IMR-90 (cell line): Measurements from ENCODE around the gene PNPLA1. TPM values are rescaled to one million over a fixed set of nuclear protein-coding genes. Genes with fewer than 3 reads are reported as not detected.

ENCODE experiments used
- ATAC-seq: fragments of 200-7000 bp; cut with Tn5 transposase; 2 replicates; pipeline ENCODE4 v1.9.1; 2020; ENCODE audit warnings: low read depth, mild to moderate bottlenecking, moderate library complexity
- BruUV-seq: library from RNA; stranded (reverse); fragments of 400-500 nt; replicated peaks from 2 replicates; lab custom pipeline; 2021; lab: Mats Ljungman, UMichigan
- CTCF ChIA-PET: fragments of 300-600 bp; formaldehyde crosslinking; extraction: SDS; loops from one replicate; lab custom pipeline; 2021; ENCODE audit warnings: antibody characterized with exemption; lab: Yijun Ruan, JAX
- POLR2A ChIA-PET: fragments of 300-600 bp; sonication (Branson Sonifier 250); formaldehyde crosslinking; loops from one replicate; lab custom pipeline; 2022; ENCODE audit warnings: antibody characterized with exemption; ENCODE audit not compliant: unreplicated experiment; lab: Charles Lee
- DNase-seq: peaks from one replicate; pipeline ENCODE4 v3.0.0; 2013
- H2AFZ ChIP-seq: replicated peaks from 2 replicates; pipeline ENCODE3; 2013; ENCODE audit warnings: low read length, mild to moderate bottlenecking; ENCODE audit not compliant: poor library complexity
- H2AK5ac ChIP-seq: 2 replicates; pipeline ENCODE4 v1.6.1; 2013; ENCODE audit warnings: low read depth, low read length, inconsistent platforms
- H2AK9ac ChIP-seq: replicated peaks from 2 replicates; pipeline ENCODE3; 2013; ENCODE audit warnings: mild to moderate bottlenecking, low read depth, low read length, moderate library complexity; ENCODE audit not compliant: poor library complexity
- H2BK120ac ChIP-seq: 2 replicates; pipeline ENCODE4 v1.6.1; 2013; ENCODE audit warnings: low read depth, low read length, inconsistent platforms
- H2BK15ac ChIP-seq: 3 replicates; pipeline ENCODE4 v1.6.1; 2013; ENCODE audit warnings: low read depth, low read length, inconsistent platforms
- H2BK20ac ChIP-seq: 2 replicates; pipeline ENCODE4 v1.6.1; 2013; ENCODE audit warnings: low read depth, mild to moderate bottlenecking, inconsistent platforms, low read length, moderate library complexity
- H2BK5ac ChIP-seq: 2 replicates; pipeline ENCODE4 v1.6.1; 2013; ENCODE audit warnings: mild to moderate bottlenecking, low read depth, low read length, inconsistent platforms; ENCODE audit not compliant: poor library complexity, severe bottlenecking
- H3K14ac ChIP-seq: replicated peaks from 2 replicates; pipeline ENCODE4 v1.6.1; 2013; ENCODE audit warnings: low read depth, low read length, inconsistent platforms
- H3K18ac ChIP-seq: 2 replicates; pipeline ENCODE4 v1.6.1; 2013; ENCODE audit warnings: low read depth, low read length, control low read depth
- H3K23ac ChIP-seq: 2 replicates; pipeline ENCODE4 v1.6.1; 2013; ENCODE audit warnings: low read depth, low read length, inconsistent platforms
- H3K27ac ChIP-seq: 2 replicates; pipeline ENCODE4 v1.5.1; 2013; ENCODE audit warnings: mild to moderate bottlenecking, control low read depth, low read length; ENCODE audit not compliant: insufficient read depth
- H3K27me3 ChIP-seq: 2 replicates; pipeline ENCODE4 v1.6.1; 2013; ENCODE audit warnings: low read length; ENCODE audit not compliant: control insufficient read depth, insufficient read depth
- H3K36me3 ChIP-seq: 2 replicates; pipeline ENCODE4 v1.6.1; 2013; ENCODE audit warnings: low read length, mixed read lengths; ENCODE audit not compliant: control insufficient read depth, insufficient read depth
- H3K4ac ChIP-seq: 2 replicates; pipeline ENCODE4 v1.6.1; 2013; ENCODE audit warnings: low read depth, low read length, inconsistent platforms
- H3K4me1 ChIP-seq: 2 replicates; pipeline ENCODE4 v1.6.1; 2013; ENCODE audit warnings: low read length, mixed read lengths; ENCODE audit not compliant: control insufficient read depth, insufficient read depth
- H3K4me2 ChIP-seq: 2 replicates; pipeline ENCODE4 v1.6.1; 2013; ENCODE audit warnings: low read depth, mild to moderate bottlenecking, control low read depth, low read length, moderate library complexity
- H3K4me3 ChIP-seq: 2 replicates; pipeline ENCODE4 v1.5.1; 2013; ENCODE audit warnings: low read depth, mild to moderate bottlenecking, control low read depth, low read length, moderate library complexity; ENCODE audit not compliant: insufficient read depth
- H3K56ac ChIP-seq: 2 replicates; pipeline ENCODE4 v1.6.1; 2013; ENCODE audit warnings: low read length, inconsistent platforms; ENCODE audit not compliant: insufficient read depth; ENCODE audit errors: extremely low read depth
- H3K79me1 ChIP-seq, 2 experiments: 2 replicates each; pipeline ENCODE4 v1.6.1; 2013; ENCODE audit warnings: low read length in 2 of 2, inconsistent platforms in 1 of 2, low read depth in 1 of 2
- H3K9ac ChIP-seq: 2 replicates; pipeline ENCODE4 v1.6.1; 2013; ENCODE audit warnings: low read depth, low read length, control low read depth
- H3K9me1 ChIP-seq: 2 replicates; pipeline ENCODE4 v1.6.1; 2013; ENCODE audit warnings: low read length, inconsistent platforms; ENCODE audit not compliant: insufficient read depth
- H3K9me3 ChIP-seq: 2 replicates; pipeline ENCODE4 v1.6.1; 2013; ENCODE audit warnings: low read length; ENCODE audit not compliant: control insufficient read depth, insufficient read depth
- H4K20me1 ChIP-seq: 2 replicates; pipeline ENCODE4 v1.6.1; 2013; ENCODE audit warnings: low read length, inconsistent platforms; ENCODE audit not compliant: insufficient read depth
- H4K5ac ChIP-seq: 2 replicates; pipeline ENCODE4 v1.6.1; 2013; ENCODE audit warnings: mild to moderate bottlenecking, low read depth, low read length, control low read depth
- H4K8ac ChIP-seq, 2 experiments: 2 replicates each; pipeline ENCODE4 v1.6.1; 2013; ENCODE audit warnings: low read depth in 2 of 2, low read length in 2 of 2, control low read depth in 1 of 2, inconsistent platforms in 1 of 2
- H4K91ac ChIP-seq: 2 replicates; pipeline ENCODE4 v1.6.1; 2013; ENCODE audit warnings: low read depth, low read length, inconsistent platforms; ENCODE audit not compliant: insufficient read depth
- BHLHE40 ChIP-seq: fragments of 150-350 bp; IDR thresholded peaks from 2 replicates; pipeline ENCODE4 v1.6.1; 2016; ENCODE audit warnings: mild to moderate bottlenecking, low read depth, low read length
- MXI1 ChIP-seq: IDR thresholded peaks from 2 replicates; pipeline ENCODE4 v1.6.1; 2012; ENCODE audit warnings: low read depth, mild to moderate bottlenecking, low read length, moderate library complexity, borderline replicate concordance
- POLR2A ChIP-seq: IDR thresholded peaks from 2 replicates; pipeline ENCODE4 v1.6.1; 2012; ENCODE audit warnings: mild to moderate bottlenecking, low read depth, low read length
- RCOR1 ChIP-seq: IDR thresholded peaks from 2 replicates; pipeline ENCODE4 v1.6.1; 2012; ENCODE audit warnings: mild to moderate bottlenecking, low read length, improper control_type of control experiment; ENCODE audit not compliant: insufficient replicate concordance
- WGBS, 2 experiments: methylation state at CpG; one replicate each; pipeline versions ENCODE4 v1.1.5 to v1.1.7; 2013; ENCODE audit warnings: missing lambda C conversion rate in 2 of 2; ENCODE audit not compliant: insufficient read length in 1 of 2; ENCODE audit errors: extremely low coverage in 2 of 2; 5-methylcytosine and 5-hydroxymethylcytosine counted together
- dilution Hi-C: fragments of 300-500 bp; cut with HindIII; formaldehyde crosslinking; loops from one replicate; pipeline ENCODE4 v1.14.3; 2018; ENCODE audit warnings: low sequenced_read_pairs; ENCODE audit not compliant: unreplicated experiment
- in situ Hi-C: fragments of 300-500 bp; cut with MboI; formaldehyde crosslinking; loops from 3 replicates; pipeline ENCODE4 v1.14.3; 2019; ENCODE audit warnings: low sequenced_read_pairs, inconsistent platforms, mixed read lengths
- intact Hi-C: fragments of 100-400 bp; cut with micrococcal nuclease; formaldehyde crosslinking; loops from 2 replicates; pipeline ENCODE4 v1.10.0; 2022
- polyA plus RNA-seq, 3 experiments: library from polyadenylated mRNA; depleted of rRNA; stranded (reverse); fragments of >200 nt; gene quantifications; 2 replicates each; pipeline ENCODE4 v1.2.3, GENCODE V29; 2012; ENCODE audit warnings: low replicate concordance in 1 of 3
- total RNA-seq: library from RNA; depleted of rRNA; stranded (reverse); fragments of >200 nt; gene quantifications from 2 replicates; pipeline ENCODE4 v1.2.3, GENCODE V29; 2012
- TF ChIP-seq, protein P1 (sequence below): fragments of 150-350 bp; IDR thresholded peaks from 2 replicates; pipeline ENCODE4 v1.6.1; 2016; ENCODE audit warnings: low read depth, mild to moderate bottlenecking, low read length, moderate library complexity, borderline replicate concordance

Gene PNPLA1
- total and polyA plus RNA-seq, 2 of the 4 experiments (the other 2 are of a cell fraction): not detected

DNA sequence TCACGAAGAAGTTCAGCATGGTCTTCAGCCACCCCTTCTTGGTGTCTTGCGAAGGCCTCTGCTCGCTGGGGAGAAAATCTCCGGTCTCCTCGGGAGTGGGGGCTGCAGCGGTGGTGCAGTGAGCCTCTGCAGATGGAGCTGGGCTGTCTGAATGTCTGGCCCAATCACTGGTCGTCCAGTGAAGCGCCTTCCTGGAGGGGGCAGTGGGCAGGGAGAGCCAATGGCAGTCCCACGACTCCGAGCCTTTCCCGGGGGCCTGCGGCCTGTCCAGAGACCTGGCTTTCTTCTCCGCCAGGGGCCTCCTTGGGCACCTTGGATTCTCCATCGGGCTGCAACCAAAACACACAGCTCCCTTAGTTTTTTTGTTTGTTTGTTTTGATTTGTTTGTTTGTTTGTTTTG, 60.5 kb downstream of the PNPLA1 start:
- intact Hi-C loops: no loop called here
- no peak overlapping the region for H4K91ac ChIP-seq
- no peak overlapping the region for H2BK120ac ChIP-seq
- H4K20me1 ChIP-seq: no peaks in the 10 kb centered on the region
- 65% methylated on average over 5 of the region's 14 CpGs; no CpG with 5 or more reads in 1 of the 2 experiments for WGBS, 2 experiments
- H3K9me3 ChIP-seq: no peaks in the 10 kb centered on the region; the same call in 1 of the 2 replicates
- no peak overlapping the region for H3K14ac ChIP-seq
- H3K4me2 ChIP-seq: no peak overlapping the region
- no peak overlapping the region for H3K4ac ChIP-seq
- ChIA-PET CTCF (no interaction called here), POLR2A (no interaction called here)
- no TSS peak for BruUV-seq
- H2AFZ ChIP-seq: no peak overlapping the region
- no peak overlapping the region for H3K27ac ChIP-seq
- no peak overlapping the region for H3K9ac ChIP-seq
- TF ChIP-seq RCOR1: no peak
- TF ChIP-seq, protein P1, sequence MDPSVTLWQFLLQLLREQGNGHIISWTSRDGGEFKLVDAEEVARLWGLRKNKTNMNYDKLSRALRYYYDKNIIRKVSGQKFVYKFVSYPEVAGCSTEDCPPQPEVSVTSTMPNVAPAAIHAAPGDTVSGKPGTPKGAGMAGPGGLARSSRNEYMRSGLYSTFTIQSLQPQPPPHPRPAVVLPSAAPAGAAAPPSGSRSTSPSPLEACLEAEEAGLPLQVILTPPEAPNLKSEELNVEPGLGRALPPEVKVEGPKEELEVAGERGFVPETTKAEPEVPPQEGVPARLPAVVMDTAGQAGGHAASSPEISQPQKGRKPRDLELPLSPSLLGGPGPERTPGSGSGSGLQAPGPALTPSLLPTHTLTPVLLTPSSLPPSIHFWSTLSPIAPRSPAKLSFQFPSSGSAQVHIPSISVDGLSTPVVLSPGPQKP: no peak
- TF ChIP-seq MXI1: no peak
- TF ChIP-seq POLR2A: no peak
- no peak for TF ChIP-seq BHLHE40
- no peak overlapping the region for H2AK5ac ChIP-seq
- H4K5ac ChIP-seq: no peak overlapping the region
- H2BK5ac ChIP-seq: no peak overlapping the region
- no peak overlapping the region for H2BK20ac ChIP-seq
- H3K56ac ChIP-seq: no peak overlapping the region
- no peaks in the 10 kb centered on the region for H3K79me1 ChIP-seq
- no peak overlapping the region for H2BK15ac ChIP-seq
- no peak overlapping the region for H2AK9ac ChIP-seq
- H4K8ac ChIP-seq: no peak overlapping the region
- no peak overlapping the region for H3K23ac ChIP-seq
- dilution Hi-C loops: no loop called here
- 0 out of 2 replicates have a peak, but pooled peaks cover 6% of the 10 kb centered on the region for H3K9me1 ChIP-seq
- in situ Hi-C loops: no loop called here
- peaks cover 86% of the 10 kb centered on the region for H3K27me3 ChIP-seq
- ATAC-seq: no peak
- H3K4me3 ChIP-seq: no peak overlapping the region
- no peaks in the 10 kb centered on the region; the same call in 1 of the 2 replicates for H3K4me1 ChIP-seq
- no peak for DNase-seq
- H3K18ac ChIP-seq: no peak overlapping the region
- H3K36me3 ChIP-seq: no peaks in the 10 kb centered on the region
